ENCODE data around the gene ZSWIM6. TPM values are rescaled to one million over a fixed set of nuclear protein-coding genes. Genes with fewer than 3 reads are reported as not detected.

The ZSWIM6 gene
- total RNA-seq, 1 experiment from 2014 or later = 10.8 TPM

DNA sequence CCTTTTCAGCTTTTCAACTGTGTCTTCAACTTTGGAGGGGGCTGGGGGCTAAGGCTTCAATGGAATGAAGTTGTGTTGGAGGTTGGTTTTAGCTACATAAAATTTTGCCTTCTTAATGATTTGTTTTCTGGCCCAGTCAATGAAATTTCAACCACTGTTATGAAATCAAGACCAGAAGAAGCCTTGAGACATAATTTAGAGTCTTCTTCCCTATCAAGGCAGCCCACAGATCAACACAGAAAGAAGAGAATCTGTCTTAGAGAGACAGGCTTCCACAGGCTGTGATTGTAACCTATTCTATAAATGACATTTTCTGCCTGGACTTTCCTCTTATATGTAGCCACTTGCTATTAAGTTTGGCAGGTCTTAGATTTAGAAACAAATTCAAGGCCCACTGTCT is 46.5 kb upstream of the ZSWIM6 start:
- POLR2A ChIA-PET = interaction anchor here (0.6 kb wide), 2 partner anchors 46 to 230 kb away, joined by 3 to 4 read pairs; partner anchors contain the start of gene ZSWIM6
- CTCF ChIA-PET = no interaction called here
- TF ChIP-seq SIN3A (IDR thresholded peaks at IDR 0.05; ENCODE audit: borderline replicate concordance, insufficient read depth, low read depth, low read length) = no peak
- H3K27me3 ChIP-seq (ENCODE audit: control insufficient read depth, insufficient read depth, low read length) = no peaks in the 10 kb centered on the region
- ATAC-seq (no peak), DNase-seq (ENCODE audit: low read depth, low spot score) (no peak)
- no peak overlapping the region for H3K4me3 ChIP-seq (ENCODE audit: low read depth in 2 of 2, low read length in 2 of 2)
- H3K36me3 ChIP-seq (ENCODE audit: control insufficient read depth, insufficient read depth, low read length) = no peaks in the 10 kb centered on the region
- H3K27ac ChIP-seq (ENCODE audit: low read length) = no peak overlapping the region
- no peaks in the 10 kb centered on the region for H3K9me3 ChIP-seq (ENCODE audit: control insufficient read depth, insufficient read depth, low read depth, low read length)
- intact Hi-C loops (cut with micrococcal nuclease; ENCODE audit: unreplicated experiment) = loop anchor here (10.0 kb wide), 1 partner anchor 1139 kb away; no protein-coding TSS in a partner anchor
- in situ Hi-C loops (cut with HindIII; ENCODE audit: low pct_unique_long_range_greater_than_20kb, low sequenced_read_pairs) = no loop called here
- H3K4me1 ChIP-seq (ENCODE audit: control insufficient read depth, insufficient read depth, low read length) = no peaks in the 10 kb centered on the region
- BruUV-seq (replicated peaks) = no TSS peak

GRCh38 chr5:61286446-61287132 is 45.5 kb upstream of the ZSWIM6 start:
- no peaks in the 10 kb centered on the region for H3K36me3 ChIP-seq (ENCODE audit: control insufficient read depth, insufficient read depth, low read length)
- H3K9me3 ChIP-seq (ENCODE audit: control insufficient read depth, insufficient read depth, low read depth, low read length) = no peaks in the 10 kb centered on the region
- POLR2A ChIA-PET = no interaction called here
- no peak overlapping the region for H3K4me3 ChIP-seq (ENCODE audit: low read depth in 2 of 2, low read length in 2 of 2)
- no peaks in the 10 kb centered on the region for H3K4me1 ChIP-seq (ENCODE audit: control insufficient read depth, insufficient read depth, low read length)
- DNase-seq (ENCODE audit: low read depth, low spot score) = no peak
- intact Hi-C loops (cut with micrococcal nuclease; ENCODE audit: unreplicated experiment) = loop anchor here (10.0 kb wide), 1 partner anchor 1138 kb away; no protein-coding TSS in a partner anchor
- ATAC-seq = no peak
- CTCF ChIA-PET = no interaction called here
- H3K27ac ChIP-seq (ENCODE audit: low read length) = no peak overlapping the region
- H3K27me3 ChIP-seq (ENCODE audit: control insufficient read depth, insufficient read depth, low read length) = no peaks in the 10 kb centered on the region
- no TSS peak for BruUV-seq (replicated peaks)
- no peak for TF ChIP-seq SIN3A (IDR thresholded peaks at IDR 0.05; ENCODE audit: borderline replicate concordance, insufficient read depth, low read depth, low read length)
- in situ Hi-C loops (cut with HindIII; ENCODE audit: low pct_unique_long_range_greater_than_20kb, low sequenced_read_pairs) = no loop called here

GRCh38 chr5:61287474-61287873 is 44.6 kb upstream of the ZSWIM6 start:
- in situ Hi-C loops (cut with HindIII; ENCODE audit: low pct_unique_long_range_greater_than_20kb, low sequenced_read_pairs) (no loop called here), intact Hi-C loops (cut with micrococcal nuclease; ENCODE audit: unreplicated experiment) (loop anchor here (10.0 kb wide), 1 partner anchor 1137 kb away; no protein-coding TSS in a partner anchor)
- Histone ChIP-seq H3K27me3 (ENCODE audit: control insufficient read depth, insufficient read depth, low read length) (no peaks in the 10 kb centered on the region), H3K9me3 (ENCODE audit: control insufficient read depth, insufficient read depth, low read depth, low read length) (no peaks in the 10 kb centered on the region), H3K4me1 (ENCODE audit: control insufficient read depth, insufficient read depth, low read length) (no peaks in the 10 kb centered on the region), H3K36me3 (ENCODE audit: control insufficient read depth, insufficient read depth, low read length) (no peaks in the 10 kb centered on the region), H3K4me3 (ENCODE audit: low read depth in 2 of 2, low read length in 2 of 2) (no peak overlapping the region), H3K27ac (ENCODE audit: low read length) (no peak overlapping the region)
- BruUV-seq (replicated peaks) = no TSS peak
- no peak for TF ChIP-seq REST (IDR thresholded peaks at IDR 0.05; ENCODE audit: insufficient read depth in 1 of 2, low read depth in 2 of 2, low read length in 1 of 2)
- no peak for TF ChIP-seq POLR2AphosphoS5 (IDR thresholded peaks at IDR 0.05; ENCODE audit: low read depth, low read length)
- TF ChIP-seq TCF7L2 (IDR thresholded peaks at IDR 0.05; ENCODE audit: low read depth, low read length) = no peak
- TF ChIP-seq, protein P1, sequence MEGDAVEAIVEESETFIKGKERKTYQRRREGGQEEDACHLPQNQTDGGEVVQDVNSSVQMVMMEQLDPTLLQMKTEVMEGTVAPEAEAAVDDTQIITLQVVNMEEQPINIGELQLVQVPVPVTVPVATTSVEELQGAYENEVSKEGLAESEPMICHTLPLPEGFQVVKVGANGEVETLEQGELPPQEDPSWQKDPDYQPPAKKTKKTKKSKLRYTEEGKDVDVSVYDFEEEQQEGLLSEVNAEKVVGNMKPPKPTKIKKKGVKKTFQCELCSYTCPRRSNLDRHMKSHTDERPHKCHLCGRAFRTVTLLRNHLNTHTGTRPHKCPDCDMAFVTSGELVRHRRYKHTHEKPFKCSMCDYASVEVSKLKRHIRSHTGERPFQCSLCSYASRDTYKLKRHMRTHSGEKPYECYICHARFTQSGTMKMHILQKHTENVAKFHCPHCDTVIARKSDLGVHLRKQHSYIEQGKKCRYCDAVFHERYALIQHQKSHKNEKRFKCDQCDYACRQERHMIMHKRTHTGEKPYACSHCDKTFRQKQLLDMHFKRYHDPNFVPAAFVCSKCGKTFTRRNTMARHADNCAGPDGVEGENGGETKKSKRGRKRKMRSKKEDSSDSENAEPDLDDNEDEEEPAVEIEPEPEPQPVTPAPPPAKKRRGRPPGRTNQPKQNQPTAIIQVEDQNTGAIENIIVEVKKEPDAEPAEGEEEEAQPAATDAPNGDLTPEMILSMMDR (IDR thresholded peaks at IDR 0.05) = no peak
- no peak for TF ChIP-seq SIN3A (IDR thresholded peaks at IDR 0.05; ENCODE audit: borderline replicate concordance, insufficient read depth, low read depth, low read length)
- ChIA-PET POLR2A (no interaction called here), CTCF (no interaction called here)
- ATAC-seq (no peak), DNase-seq (ENCODE audit: low read depth, low spot score) (no peak)
